Endometrium (tissue), 2 donors: ENCODE data around the gene SOX11.

ENCODE experiments used
- FAIRE-seq: peaks from 2 replicates; lab custom pipeline; 2012; peaks lifted over from hg19 to GRCh38; lab: Jason Lieb, UNC
- donor health status: control.
- donor health status: control.

SOX11 gene

DNA sequence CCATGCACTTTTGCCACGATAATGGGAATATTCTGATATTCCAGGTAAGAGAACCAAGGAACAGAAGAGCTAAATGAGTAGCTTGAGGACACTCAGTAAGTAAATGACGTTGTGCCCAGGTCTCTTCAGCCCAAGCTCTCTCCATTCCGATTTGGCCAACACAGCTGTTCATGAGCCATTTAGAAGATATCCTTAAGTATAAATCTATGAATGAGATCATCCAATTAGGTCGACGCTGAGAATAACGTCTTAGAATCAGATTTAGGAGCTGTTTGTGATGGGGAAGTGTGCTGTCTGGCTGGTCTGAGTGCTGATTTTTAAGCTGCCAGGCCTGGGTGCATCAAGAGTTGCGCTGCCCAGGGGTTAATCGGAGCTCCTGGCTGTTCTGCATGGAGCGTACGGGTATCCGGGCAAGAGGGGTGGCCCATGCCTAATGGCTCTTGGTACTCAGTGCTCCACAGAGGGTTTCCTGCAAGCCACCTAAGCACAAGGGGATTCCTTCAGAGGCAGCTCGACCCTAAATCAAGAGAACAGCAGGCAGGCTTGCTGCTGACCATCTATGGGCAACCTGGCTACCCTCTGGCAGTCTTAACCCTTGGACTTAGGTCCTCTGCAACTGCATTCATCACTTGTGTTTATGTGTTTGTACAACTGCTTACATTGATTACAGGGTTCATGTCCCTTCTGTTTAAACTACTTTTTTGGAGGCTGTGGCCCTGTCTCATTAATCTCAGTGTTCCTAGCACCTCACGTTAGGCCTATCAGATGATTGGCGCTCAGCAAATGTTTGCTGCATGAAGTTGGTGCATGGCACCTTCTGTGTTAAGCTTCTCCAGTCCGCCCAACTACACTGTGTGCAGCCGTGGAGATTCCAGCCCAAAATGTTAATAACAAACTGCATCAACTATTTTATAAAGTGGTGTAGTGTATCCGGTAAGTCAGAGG is 31.9 kb downstream of the SOX11 start:
- FAIRE-seq = no peak

DNA sequence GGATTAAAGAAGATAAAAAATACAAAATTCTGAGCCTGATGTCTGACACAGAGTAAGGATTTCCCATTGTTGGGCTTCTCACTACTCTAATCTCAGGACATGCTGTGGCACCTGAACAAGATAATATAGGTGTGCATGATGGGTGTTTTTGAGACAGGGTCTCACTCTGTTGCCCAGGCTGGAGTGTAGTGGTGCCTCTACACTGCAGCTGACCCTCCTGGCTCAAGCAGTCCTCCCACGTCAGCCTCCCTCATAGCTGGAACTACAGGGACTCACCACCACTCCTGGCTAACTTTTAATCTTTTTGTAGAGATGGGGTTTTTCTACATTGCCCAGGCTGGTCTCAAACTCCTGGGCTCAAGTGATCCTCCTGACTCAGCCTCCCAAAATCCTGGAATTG is 32.9 kb downstream of the SOX11 start:
- no peak for FAIRE-seq

DNA sequence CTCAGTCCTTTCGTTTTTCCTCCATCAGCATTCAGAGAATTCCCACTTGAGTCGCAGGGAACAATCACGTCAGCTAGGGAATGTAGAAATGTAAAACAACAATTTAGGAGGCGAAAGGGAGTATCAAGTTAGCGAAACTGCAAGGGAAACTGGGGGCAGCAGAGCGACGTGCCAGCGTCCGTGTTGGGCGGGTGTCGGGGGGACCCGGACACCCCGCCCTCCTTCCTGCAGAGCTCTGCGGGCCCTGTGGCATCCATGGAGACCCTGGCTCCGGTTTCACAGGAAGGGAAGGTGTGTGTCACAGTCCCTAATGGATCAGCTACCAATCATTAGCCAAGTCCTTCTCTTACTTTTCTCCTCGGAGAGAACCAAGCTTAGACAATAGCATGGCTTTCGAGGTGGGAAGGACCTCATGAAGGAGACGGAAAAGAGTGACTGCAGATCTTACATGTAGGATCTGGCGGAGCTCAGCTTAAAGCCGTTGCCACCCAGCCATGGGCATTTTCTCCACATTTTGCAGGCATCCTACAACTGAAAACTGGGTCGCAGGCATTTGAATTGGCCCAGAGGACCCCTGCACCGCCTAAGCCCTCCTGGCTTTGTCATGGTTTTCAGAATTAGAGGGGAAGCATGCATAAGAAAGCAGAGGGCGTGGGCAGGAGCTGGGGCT is 33.7 kb downstream of the SOX11 start:
- FAIRE-seq = no peak

DNA sequence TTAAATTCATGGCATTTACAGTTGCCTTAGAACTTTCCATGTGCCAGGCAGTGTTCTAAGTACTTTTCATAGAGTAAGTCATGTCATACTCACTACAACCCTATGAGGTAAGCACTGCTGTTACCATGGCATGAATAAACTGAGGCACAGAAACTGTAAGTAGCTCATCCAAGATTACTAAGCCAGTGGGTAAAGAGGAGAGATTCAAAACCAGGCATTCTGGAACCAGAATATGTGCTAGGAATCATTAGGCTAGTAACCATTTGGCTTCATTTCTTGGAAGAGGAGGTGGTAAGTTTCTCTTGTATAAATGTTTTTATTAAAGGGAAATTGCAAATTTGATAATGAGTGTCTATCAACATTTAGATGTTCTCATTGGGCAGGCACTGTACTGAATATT is 35.1 kb downstream of the SOX11 start:
- no peak for FAIRE-seq

DNA sequence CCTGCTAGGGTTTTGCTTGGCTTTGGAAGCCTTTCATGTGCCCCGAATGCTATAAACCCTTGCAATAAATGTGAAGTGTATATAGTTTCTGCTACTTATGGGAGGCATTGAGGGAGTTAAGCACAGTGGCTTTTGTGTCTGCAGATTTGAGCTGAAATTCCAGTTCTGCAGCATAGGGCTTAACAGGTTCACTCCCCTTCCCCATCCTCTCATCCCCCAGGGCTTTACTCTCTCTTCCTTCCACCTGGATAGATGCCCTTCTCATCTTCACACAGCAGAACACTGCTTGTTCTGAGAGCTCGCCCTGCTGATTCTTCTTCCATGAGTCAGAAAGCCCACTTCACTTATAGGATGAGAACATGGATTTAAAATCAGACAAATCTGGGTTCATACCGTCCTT is 37.2 kb downstream of the SOX11 start:
- no peak for FAIRE-seq

DNA sequence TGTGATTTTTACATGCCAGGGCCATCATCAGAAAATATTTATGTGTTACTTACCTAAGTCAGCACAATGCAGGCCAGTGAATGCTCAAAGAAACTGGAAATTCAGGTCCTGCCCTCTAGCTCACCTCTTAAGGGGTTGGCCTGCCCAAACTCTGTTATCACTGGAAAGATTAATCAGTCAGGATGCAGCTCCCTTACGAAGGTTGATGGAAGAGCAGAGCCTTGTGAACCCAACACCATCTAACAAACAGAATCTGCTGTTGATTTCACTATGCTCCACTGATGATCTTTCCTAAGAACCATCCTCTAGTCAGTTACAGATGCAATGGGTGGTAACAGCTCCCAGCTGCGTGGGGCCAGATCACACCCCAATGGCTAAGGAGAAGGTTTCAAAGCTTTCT is 38.2 kb downstream of the SOX11 start:
- FAIRE-seq = no peak

DNA sequence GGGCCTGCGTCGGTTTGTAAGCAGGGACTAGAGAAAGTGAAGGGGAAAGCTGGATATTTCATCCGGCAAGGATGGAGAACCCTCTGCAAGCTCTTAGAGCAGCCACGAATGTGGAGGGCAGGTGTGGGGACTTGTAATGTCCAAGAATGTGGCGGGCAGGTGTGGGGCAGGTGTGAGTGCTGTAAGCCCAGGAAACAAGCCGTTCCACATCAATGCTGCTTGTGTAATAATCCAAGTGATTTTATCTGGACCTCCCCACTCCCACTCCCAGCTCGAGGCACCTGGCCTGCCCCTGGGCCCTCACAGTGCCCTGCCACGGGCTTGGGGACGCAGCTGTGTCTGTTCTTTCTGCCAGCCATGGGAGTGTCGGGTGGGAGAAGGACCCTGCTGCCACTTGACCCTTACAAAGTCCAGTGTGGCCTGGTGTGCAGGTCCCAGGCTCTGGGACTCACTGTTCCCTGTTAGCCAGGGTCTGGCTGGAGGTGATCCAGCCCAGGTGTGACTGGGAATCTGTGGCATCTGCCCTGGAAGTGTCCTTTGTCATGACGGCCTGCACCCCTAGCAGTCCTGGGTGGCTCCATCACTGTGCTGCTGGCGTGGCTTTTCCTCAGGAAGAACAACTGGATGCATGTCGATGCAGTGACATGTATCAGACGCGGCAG is 42.8 kb downstream of the SOX11 start:
- no peak for FAIRE-seq

DNA sequence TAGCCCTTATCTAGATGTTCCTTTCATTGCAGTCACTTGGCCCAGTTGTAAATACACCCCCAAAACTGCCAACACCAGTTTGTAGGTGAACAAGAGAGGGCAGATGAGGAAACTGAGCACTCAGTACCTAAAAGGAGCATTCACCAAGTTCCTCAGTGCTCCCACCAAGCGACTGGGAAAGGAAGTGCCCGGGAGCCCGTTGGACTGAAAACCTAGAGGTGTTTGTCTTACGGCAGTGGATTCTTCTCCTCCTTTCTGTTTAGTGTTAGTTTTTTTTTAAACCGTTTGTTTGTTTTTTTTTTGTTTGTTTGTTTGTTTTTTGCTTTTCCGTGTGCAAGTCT is 43.3 kb downstream of the SOX11 start:
- no peak for FAIRE-seq

DNA sequence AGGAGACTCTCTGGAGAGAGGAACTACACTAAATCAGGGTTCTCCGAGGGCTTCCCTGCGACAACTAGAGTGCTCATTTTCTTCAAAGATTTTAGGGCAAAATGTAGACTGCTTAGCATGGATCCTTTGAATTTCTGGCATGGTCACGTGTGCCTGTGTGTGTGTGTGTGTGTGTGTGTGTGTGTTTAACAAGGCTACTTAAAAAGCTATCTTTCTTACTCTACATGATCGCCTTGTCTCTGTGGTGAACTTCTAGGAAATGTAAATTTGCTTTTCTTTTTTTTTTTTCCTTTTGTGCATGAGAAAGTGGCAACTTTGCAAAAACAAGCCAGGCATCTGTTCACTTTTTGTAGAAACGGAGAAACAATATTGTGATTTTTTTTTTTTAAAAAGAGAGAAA is 43.9 kb downstream of the SOX11 start:
- no peak for FAIRE-seq

DNA sequence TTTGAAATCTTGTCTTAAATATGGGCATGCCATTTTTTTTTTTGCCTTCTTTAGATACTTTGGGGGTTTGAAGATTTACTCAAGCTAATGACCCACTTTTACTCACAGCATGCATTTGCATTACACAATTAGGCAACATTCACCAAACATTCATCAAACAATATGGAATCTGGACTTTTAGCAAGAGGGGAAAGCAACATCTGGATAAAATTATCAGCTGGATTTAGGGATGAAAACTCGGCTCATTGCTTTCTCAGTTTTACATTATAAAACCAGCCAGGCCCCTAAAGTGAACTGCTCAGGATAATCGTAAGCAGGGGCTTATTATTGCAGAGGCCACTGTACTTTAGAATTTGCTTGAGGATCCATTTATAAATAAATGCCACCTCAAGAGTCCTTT is 44.7 kb downstream of the SOX11 start:
- no peak for FAIRE-seq

DNA sequence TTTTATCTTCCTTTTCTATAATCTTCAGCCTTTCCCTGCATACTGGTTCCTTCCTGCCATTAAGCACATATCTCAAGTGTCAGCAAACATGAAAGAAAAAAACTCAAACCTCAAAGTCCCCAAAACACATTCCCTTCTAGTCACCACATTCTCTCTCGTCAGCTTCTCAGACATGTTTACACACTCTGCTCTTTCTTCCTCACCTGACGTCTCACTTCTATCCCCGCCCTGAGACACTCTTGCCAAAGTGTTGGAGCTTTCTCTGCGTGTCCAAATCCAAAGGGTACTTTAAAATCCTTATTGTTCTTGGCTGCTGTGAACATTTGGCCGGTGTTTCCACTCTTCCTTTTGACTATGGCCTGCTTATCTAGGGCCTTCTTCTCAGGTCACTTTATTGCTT is 47.9 kb downstream of the SOX11 start:
- no peak for FAIRE-seq

DNA sequence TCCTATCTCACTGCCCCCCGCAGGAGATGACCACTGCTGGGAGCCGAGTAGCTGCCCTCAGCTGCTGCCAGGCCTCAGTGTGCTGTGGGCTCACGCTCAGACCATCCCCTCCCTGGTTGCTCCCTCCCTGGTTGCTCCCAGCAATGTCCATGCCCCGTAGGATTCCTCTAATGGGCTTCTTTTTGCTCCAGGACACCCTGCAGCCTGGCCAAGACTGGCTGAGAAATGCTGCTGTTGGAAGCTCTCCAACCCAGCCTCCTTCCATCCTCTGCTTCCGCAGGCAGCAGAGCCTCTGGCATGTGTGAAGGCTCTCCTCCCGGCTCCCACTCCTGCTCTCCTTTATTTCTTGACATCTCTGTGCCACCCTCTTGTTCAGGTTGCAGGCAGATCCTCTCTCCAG is 48.6 kb downstream of the SOX11 start:
- no peak for FAIRE-seq

DNA sequence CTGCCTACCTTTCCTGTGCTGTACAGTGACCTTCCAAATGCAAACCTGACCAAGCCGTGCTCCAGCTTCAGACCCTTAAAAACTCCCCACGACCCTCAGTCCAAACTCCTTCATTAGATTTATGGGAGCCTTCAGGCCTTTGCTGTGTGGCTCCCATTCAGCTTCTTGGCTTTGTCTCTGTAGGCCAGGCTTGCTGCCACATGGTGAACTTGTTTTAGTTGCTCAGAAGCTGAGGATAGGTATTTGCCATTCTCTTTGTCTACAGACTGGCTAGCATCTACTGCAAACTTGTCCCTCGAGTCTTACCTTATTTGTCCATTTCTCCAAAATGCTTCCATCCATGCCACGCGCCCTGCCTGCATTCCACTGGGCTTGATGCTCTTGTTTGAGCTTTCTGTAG is 49.1 kb downstream of the SOX11 start:
- FAIRE-seq = no peak

DNA sequence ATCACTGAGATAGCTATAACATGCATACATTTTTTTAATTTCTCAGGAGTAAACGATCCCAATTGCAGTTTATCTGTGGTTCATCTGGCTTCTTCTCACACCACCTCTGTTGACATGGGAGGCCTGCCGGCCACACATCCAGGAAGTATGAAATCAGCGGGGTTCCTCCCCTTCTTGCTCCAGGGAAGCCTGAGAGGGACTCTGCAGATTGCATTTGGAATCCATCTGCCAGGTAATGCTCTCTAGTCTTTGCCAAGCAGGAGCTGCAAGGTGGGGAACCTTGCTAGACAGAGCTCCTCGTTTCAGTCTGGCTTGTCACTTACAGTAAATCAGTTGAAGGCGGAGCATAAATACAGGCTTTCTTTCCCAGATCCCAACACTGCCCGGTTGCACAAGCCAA is 49.9 kb downstream of the SOX11 start:
- FAIRE-seq = no peak

DNA sequence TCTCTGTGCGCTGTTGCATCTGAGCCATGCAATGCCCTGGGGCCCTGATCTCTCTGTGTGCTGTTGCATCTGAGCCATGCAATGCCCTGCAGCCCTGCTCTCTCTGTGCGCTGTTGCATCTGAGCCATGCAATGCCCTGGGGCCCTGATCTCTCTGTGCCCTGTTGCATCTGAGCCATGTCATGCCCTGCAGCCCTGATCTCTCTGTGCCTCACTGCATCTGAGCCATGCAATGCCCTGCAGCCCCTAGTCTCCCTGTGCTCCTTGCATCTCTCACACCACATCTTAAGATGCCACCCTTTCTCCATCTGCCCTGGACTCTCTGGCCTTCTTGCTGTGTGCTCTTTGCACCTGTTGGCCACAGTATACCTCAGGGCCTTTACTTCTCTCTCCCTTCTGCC is 56.2 kb downstream of the SOX11 start:
- no peak for FAIRE-seq

DNA sequence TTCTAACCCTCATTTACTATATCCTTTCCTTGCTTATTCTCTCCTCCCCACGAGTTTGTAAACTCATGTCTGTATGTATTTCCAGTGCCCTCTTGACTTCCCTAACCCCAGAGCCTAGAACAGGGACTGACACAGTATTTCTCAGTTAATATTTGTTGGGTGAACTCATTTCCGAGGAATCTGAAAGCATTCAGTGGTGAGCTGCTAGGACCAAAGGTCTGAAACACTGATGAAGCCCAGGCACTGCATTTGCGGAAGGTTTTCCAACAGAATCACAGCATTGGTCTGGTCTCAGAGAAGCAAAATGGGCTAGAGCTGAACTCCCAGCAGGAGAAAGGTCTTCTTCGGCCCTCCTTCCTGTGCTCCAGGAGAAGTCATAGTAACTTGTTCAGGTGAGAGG is 56.8 kb downstream of the SOX11 start:
- no peak for FAIRE-seq

DNA sequence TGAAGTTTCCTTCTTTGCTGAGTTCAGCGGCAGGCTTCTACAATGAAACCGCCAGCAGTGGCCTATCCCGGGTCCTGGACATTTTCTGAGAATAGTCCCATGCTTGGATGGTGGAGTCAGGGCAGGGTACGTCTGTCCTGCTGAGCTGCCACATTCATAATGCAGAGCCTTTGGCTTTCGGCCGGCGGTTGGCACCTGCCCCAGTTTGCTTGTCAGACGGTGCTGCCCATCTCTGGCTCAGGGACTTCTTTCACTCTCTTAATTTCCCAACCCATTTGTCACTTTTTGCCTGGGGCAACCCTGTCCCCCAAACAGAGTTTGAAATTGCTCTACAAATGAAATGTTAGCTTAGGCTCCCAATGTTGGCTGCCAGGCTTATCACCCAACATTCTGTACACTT is 57.2 kb downstream of the SOX11 start:
- no peak for FAIRE-seq
